ENCODE data around the gene NEK11. TPM values are rescaled to one million over a fixed set of nuclear protein-coding genes. Genes with fewer than 3 reads are reported as not detected.

Gene NEK11
- total and polyA plus RNA-seq, 10 donors, result 0.77 to 5.9 (median 3.4) TPM

DNA sequence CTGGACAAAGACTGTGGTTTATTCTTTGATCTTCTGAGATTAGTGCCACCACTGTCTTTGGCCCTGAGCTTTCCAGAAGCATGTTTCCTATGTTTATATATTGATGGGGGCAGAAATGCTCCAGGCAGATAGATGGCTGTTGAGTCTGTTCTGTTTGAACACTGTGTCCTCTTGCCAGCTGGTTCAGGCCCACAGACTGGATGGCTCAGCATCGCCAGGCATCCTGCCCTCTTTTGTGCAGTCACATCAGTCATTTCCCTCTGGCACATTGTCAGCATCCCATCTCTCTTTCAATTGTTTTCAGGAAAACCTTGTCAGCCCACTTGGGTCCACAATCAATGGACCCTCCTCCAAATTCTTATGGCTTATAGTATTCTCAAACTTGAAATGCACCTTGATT, 141.2 kb downstream of the NEK11 start:
- peaks cover 0 to 6% (median 0%) of the 10 kb centered on the region in 6 donors for H3K36me3 ChIP-seq
- H3K27ac ChIP-seq, result no peak overlapping the region
- 85 to 100% (median 94%) methylated on average over 1 of the region's 1 CpG for WGBS, 5 donors
- H3K4me3 ChIP-seq, result no peak overlapping the region
- no peaks in the 10 kb centered on the region for H3K9me3 ChIP-seq
- TF ChIP-seq POLR2A (IDR thresholded peaks at IDR 0.05) (no peak), POLR2AphosphoS5 (IDR thresholded peaks at IDR 0.05) (no peak)
- TF ChIP-seq, protein P1, sequence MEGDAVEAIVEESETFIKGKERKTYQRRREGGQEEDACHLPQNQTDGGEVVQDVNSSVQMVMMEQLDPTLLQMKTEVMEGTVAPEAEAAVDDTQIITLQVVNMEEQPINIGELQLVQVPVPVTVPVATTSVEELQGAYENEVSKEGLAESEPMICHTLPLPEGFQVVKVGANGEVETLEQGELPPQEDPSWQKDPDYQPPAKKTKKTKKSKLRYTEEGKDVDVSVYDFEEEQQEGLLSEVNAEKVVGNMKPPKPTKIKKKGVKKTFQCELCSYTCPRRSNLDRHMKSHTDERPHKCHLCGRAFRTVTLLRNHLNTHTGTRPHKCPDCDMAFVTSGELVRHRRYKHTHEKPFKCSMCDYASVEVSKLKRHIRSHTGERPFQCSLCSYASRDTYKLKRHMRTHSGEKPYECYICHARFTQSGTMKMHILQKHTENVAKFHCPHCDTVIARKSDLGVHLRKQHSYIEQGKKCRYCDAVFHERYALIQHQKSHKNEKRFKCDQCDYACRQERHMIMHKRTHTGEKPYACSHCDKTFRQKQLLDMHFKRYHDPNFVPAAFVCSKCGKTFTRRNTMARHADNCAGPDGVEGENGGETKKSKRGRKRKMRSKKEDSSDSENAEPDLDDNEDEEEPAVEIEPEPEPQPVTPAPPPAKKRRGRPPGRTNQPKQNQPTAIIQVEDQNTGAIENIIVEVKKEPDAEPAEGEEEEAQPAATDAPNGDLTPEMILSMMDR (IDR thresholded peaks at IDR 0.05 in 8 of 11, conservative IDR thresholded peaks at IDR 0.05 in 3 of 11), result no peak
- no peak for DNase-seq
- intact Hi-C loops (cut with DNase I; ENCODE audit: low total_unique reads), result no loop called here
- H3K27me3 ChIP-seq (replicated peaks in 1 of 7), result no peaks in the 10 kb centered on the region
- no peaks in the 10 kb centered on the region for H3K4me1 ChIP-seq

DNA sequence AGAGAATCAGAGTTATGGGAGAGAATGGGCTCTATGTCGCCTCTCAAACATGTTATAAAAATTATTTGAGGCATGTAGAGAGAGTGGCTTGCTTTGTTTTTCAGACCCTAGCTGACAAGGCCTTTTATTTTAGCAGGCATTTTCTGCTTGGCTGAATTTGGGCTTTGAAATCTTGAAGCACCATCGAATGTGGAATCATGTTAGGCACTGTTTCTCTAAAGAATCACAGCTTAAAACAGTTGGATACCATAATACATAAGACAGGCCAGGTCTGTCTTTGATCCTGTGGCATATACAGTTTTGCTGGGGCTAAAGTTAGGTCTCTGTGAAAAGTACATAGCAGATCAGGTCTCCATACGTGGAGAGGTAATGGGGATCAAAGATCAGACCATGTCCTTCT, 142.7 kb downstream of the NEK11 start:
- intact Hi-C loops (cut with DNase I; ENCODE audit: low total_unique reads), result no loop called here
- no peak overlapping the region for H3K4me3 ChIP-seq
- 78 to 87% (median 82%) methylated on average over 3 of the region's 3 CpGs for WGBS, 5 donors
- no peak overlapping the region for H3K27ac ChIP-seq
- TF ChIP-seq POLR2AphosphoS5 (IDR thresholded peaks at IDR 0.05) (no peak), POLR2A (IDR thresholded peaks at IDR 0.05) (no peak)
- TF ChIP-seq, protein P1 (IDR thresholded peaks at IDR 0.05 in 8 of 11, conservative IDR thresholded peaks at IDR 0.05 in 3 of 11), result no peak
- DNase-seq, result no peak
- H3K27me3 ChIP-seq (replicated peaks in 1 of 7), result no peaks in the 10 kb centered on the region
- H3K9me3 ChIP-seq, result no peaks in the 10 kb centered on the region
- peaks cover 0 to 1% (median 0%) of the 10 kb centered on the region in 6 donors for H3K4me1 ChIP-seq
- H3K36me3 ChIP-seq, result peaks cover 0 to 6% (median 0%) of the 10 kb centered on the region in 6 donors

DNA sequence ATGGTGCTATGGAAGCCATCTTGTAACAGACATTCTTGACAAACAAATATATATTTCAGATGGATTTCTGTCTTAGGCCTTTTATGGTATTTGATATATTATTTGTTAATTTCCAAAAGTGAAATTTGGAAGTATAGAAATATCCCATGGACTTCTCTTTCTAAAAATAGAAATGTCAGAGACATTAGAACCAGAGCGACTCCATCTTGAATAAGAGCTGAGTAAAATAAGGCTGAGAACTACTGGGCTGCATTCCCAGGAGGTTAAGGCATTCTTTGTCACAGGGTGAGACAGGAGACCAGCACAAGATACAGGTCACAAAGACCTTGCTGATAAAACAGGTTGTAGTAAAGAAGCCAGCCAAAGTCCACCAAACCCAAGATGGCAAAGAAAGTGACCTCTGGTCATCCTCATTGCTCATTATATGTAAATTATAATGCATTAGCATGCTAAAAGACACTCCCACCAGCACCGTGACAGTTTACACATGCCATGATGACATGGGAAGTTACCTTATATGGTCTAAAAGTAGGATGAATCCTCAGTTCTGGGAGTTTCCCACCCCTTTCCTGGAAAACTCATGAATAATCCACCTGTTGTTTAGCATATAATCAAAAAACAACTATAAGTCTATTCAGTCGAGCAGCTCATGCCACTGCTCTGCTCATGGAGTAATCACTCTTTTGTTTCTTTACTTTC, 146.0 kb downstream of the NEK11 start:
- peaks cover 0 to 6% (median 0%) of the 10 kb centered on the region in 6 donors for H3K36me3 ChIP-seq
- H3K9me3 ChIP-seq, result no peaks in the 10 kb centered on the region
- peaks cover 0 to 12% (median 0%) of the 10 kb centered on the region in 6 donors for H3K4me1 ChIP-seq
- no peak overlapping the region for H3K4me3 ChIP-seq
- DNase-seq, result no peak
- H3K27me3 ChIP-seq (replicated peaks in 1 of 7), result no peaks in the 10 kb centered on the region
- WGBS, 5 donors, result 84 to 94% (median 92%) methylated on average over 3 of the region's 3 CpGs
- no peak overlapping the region for H3K27ac ChIP-seq
- TF ChIP-seq, protein P1 (IDR thresholded peaks at IDR 0.05 in 8 of 11, conservative IDR thresholded peaks at IDR 0.05 in 3 of 11), result no peak
- no peak for TF ChIP-seq POLR2AphosphoS5 (IDR thresholded peaks at IDR 0.05)
- no peak for TF ChIP-seq POLR2A (IDR thresholded peaks at IDR 0.05)
- intact Hi-C loops (cut with DNase I; ENCODE audit: low total_unique reads), result no loop called here

DNA sequence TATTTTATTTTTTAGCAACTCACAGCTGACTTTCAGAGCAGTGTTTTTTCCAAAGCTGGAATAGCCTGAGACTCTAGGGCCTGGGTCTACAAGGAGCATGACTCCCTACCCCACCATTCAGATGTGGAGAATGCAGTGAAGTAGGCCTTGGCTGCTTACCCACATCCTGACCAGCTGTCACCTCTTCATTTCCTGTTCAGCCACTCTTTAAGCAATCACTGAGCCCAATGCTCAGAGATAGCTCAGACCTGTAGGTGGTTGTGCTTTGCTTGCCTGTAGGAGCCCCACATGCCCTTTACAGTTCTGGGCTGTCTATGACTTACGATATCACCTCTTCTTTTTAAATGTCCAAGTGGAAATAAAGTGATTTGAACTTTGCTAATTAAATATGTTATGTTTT, 148.1 kb downstream of the NEK11 start:
- DNase-seq, result no peak
- Histone ChIP-seq H3K27me3 (replicated peaks in 1 of 7) (no peaks in the 10 kb centered on the region), H3K27ac (no peak overlapping the region), H3K36me3 (peaks cover 0 to 6% (median 0%) of the 10 kb centered on the region in 6 donors), H3K9me3 (peaks cover 0 to 2% (median 0%) of the 10 kb centered on the region in 8 donors), H3K4me3 (no peak overlapping the region), H3K4me1 (peaks cover 0 to 12% (median 0%) of the 10 kb centered on the region in 6 donors)
- TF ChIP-seq POLR2AphosphoS5 (IDR thresholded peaks at IDR 0.05) (no peak), POLR2A (IDR thresholded peaks at IDR 0.05) (no peak)
- TF ChIP-seq, protein P1 (IDR thresholded peaks at IDR 0.05 in 8 of 11, conservative IDR thresholded peaks at IDR 0.05 in 3 of 11), result no peak
- WGBS, 5 donors, result 18 to 61% (median 47%) methylated on average over 1 of the region's 1 CpG
- intact Hi-C loops (cut with DNase I; ENCODE audit: low total_unique reads), result no loop called here
